ENCODE results near the gene SLC22A15. TPM values are rescaled to one million over a fixed set of nuclear protein-coding genes. Genes with fewer than 3 reads are reported as not detected.
A peak's percentile ranks its signal among the peaks of the same experiment; 100 is the strongest.

The SLC22A15 gene
- total RNA-seq, 3 donors from 2014 or later (not counting 1 experiment from before 2014, with no cell fraction given), result 6.0 to 9.2 (median 6.3) TPM

- ATAC-seq (peak; percentile 56 to 63 (median 62)), DNase-seq (peak; percentile 21 to 51)
- no peaks in the 10 kb centered on the region for H3K9me3 ChIP-seq (ENCODE audit: control insufficient read depth, insufficient read depth, low read length)
- H3K4me3 ChIP-seq (ENCODE audit: low read length), result no peak overlapping the region
- TF ChIP-seq, protein P1, sequence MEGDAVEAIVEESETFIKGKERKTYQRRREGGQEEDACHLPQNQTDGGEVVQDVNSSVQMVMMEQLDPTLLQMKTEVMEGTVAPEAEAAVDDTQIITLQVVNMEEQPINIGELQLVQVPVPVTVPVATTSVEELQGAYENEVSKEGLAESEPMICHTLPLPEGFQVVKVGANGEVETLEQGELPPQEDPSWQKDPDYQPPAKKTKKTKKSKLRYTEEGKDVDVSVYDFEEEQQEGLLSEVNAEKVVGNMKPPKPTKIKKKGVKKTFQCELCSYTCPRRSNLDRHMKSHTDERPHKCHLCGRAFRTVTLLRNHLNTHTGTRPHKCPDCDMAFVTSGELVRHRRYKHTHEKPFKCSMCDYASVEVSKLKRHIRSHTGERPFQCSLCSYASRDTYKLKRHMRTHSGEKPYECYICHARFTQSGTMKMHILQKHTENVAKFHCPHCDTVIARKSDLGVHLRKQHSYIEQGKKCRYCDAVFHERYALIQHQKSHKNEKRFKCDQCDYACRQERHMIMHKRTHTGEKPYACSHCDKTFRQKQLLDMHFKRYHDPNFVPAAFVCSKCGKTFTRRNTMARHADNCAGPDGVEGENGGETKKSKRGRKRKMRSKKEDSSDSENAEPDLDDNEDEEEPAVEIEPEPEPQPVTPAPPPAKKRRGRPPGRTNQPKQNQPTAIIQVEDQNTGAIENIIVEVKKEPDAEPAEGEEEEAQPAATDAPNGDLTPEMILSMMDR (IDR thresholded peaks at IDR 0.05), result peak; percentile 76
- Mint-ChIP-seq H3K36me3 (no peaks in the 10 kb centered on the region), H3K27ac (peak overlapping the region in 1 of 2 donors; percentile 44), H3K9me3 (no peaks in the 10 kb centered on the region), H3K4me1 (peaks cover 17 to 32% of the 10 kb centered on the region in 2 donors), H3K27me3 (ENCODE audit: low read depth in 2 of 2) (no peaks in the 10 kb centered on the region), H3K4me3 (no peak overlapping the region)
- H3K27ac ChIP-seq (ENCODE audit: low read length), result no peak overlapping the region
- no peaks in the 10 kb centered on the region for H3K36me3 ChIP-seq (ENCODE audit: control insufficient read depth, insufficient read depth, low read length)
- H3K27me3 ChIP-seq (ENCODE audit: control insufficient read depth, insufficient read depth, low read length), result no peaks in the 10 kb centered on the region
- H3K4me1 ChIP-seq (ENCODE audit: control insufficient read depth, insufficient read depth, low read length), result peaks cover 12% of the 10 kb centered on the region
- intact Hi-C loops (cut with micrococcal nuclease), result loop anchor here (1.0 to 10.0 kb wide), 2 partner anchors 174 to 376 kb away; no protein-coding TSS in a partner anchor
- WGBS (ENCODE audit: insufficient coverage), result 54% methylated on average over 3 of the region's 3 CpGs
These were observed 5.0 kb downstream of the SLC22A15 start for GRCh38 chr1:115980998-115981993.

- Histone ChIP-seq H3K4me1 (ENCODE audit: control insufficient read depth, insufficient read depth, low read length) (peaks cover 7% of the 10 kb centered on the region), H3K36me3 (ENCODE audit: control insufficient read depth, insufficient read depth, low read length) (no peaks in the 10 kb centered on the region), H3K9me3 (ENCODE audit: control insufficient read depth, insufficient read depth, low read length) (no peaks in the 10 kb centered on the region), H3K27ac (ENCODE audit: low read length) (no peak overlapping the region), H3K4me3 (ENCODE audit: low read length) (no peak overlapping the region), H3K27me3 (ENCODE audit: control insufficient read depth, insufficient read depth, low read length) (no peaks in the 10 kb centered on the region)
- no peaks in the 10 kb centered on the region for H3K27me3 Mint-ChIP-seq (ENCODE audit: low read depth in 2 of 2)
- H3K9me3 Mint-ChIP-seq, result no peaks in the 10 kb centered on the region
- intact Hi-C loops (cut with micrococcal nuclease), result loop anchor here (10.0 kb wide), 1 partner anchor 378 kb away; no protein-coding TSS in a partner anchor
- TF ChIP-seq, protein P1 (IDR thresholded peaks at IDR 0.05), result no peak
- DNase-seq (no peak), ATAC-seq (no peak)
- no peaks in the 10 kb centered on the region for H3K36me3 Mint-ChIP-seq
- peaks cover 11 to 32% of the 10 kb centered on the region in 2 donors for H3K4me1 Mint-ChIP-seq
- no peak overlapping the region for H3K27ac Mint-ChIP-seq
- WGBS (ENCODE audit: insufficient coverage), result 18% methylated on average over 1 of the region's 3 CpGs
- H3K4me3 Mint-ChIP-seq, result no peak overlapping the region
These were observed 6.1 kb downstream of the SLC22A15 start for GRCh38 chr1:115982400-115982799.

GRCh38 chr1:115983584-115983983, 7.3 kb downstream of the SLC22A15 start:
- Mint-ChIP-seq H3K9me3 (no peaks in the 10 kb centered on the region), H3K36me3 (no peaks in the 10 kb centered on the region), H3K4me1 (peaks cover 2 to 20% of the 10 kb centered on the region in 2 donors), H3K27ac (no peak overlapping the region), H3K27me3 (ENCODE audit: low read depth in 2 of 2) (no peaks in the 10 kb centered on the region), H3K4me3 (no peak overlapping the region)
- intact Hi-C loops (cut with micrococcal nuclease), result loop anchor here (10.0 kb wide), 1 partner anchor 379 kb away; no protein-coding TSS in a partner anchor
- Histone ChIP-seq H3K4me1 (ENCODE audit: control insufficient read depth, insufficient read depth, low read length) (peaks cover 5% of the 10 kb centered on the region), H3K4me3 (ENCODE audit: low read length) (no peak overlapping the region), H3K9me3 (ENCODE audit: control insufficient read depth, insufficient read depth, low read length) (no peaks in the 10 kb centered on the region), H3K27ac (ENCODE audit: low read length) (no peak overlapping the region), H3K27me3 (ENCODE audit: control insufficient read depth, insufficient read depth, low read length) (no peaks in the 10 kb centered on the region), H3K36me3 (ENCODE audit: control insufficient read depth, insufficient read depth, low read length) (no peaks in the 10 kb centered on the region)
- ATAC-seq (no peak), DNase-seq (no peak)
- TF ChIP-seq, protein P1 (IDR thresholded peaks at IDR 0.05), result no peak
- WGBS (ENCODE audit: insufficient coverage), result 83% methylated on average over 3 of the region's 3 CpGs
